Stimulated activated naive CD8-positive, alpha-beta T cell treated with anti-CD3 and anti-CD28 coated beads, Interleukin-15, Interleukin-2, amounts not matched to agents 100 ng/mL and 50 ng/mL, for 24 hours (primary cell): ENCODE measurements around the gene PTCSC3.
A peak's percentile ranks its signal among the peaks of the same experiment; 100 is the strongest.

Source experiments
- H3K27ac Mint-ChIP-seq: one replicate; pipeline ENCODE4 v1.8.0; 2021; ENCODE audit warnings: mild to moderate bottlenecking, mixed read lengths
- H3K27me3 Mint-ChIP-seq: one replicate; pipeline ENCODE4 v1.8.0; 2021; ENCODE audit warnings: mixed read lengths
- H3K36me3 Mint-ChIP-seq: one replicate; pipeline ENCODE4 v1.8.0; 2021; ENCODE audit warnings: low read depth, mixed read lengths
- H3K4me1 Mint-ChIP-seq: one replicate; pipeline ENCODE4 v1.8.0; 2021; ENCODE audit warnings: low read depth, mixed read lengths
- H3K4me3 Mint-ChIP-seq: one replicate; pipeline ENCODE4 v1.8.0; 2021; ENCODE audit warnings: mild to moderate bottlenecking, mixed read lengths
- H3K9me3 Mint-ChIP-seq: one replicate; pipeline ENCODE4 v1.8.0; 2021; ENCODE audit warnings: mixed read lengths

PTCSC3 gene

DNA sequence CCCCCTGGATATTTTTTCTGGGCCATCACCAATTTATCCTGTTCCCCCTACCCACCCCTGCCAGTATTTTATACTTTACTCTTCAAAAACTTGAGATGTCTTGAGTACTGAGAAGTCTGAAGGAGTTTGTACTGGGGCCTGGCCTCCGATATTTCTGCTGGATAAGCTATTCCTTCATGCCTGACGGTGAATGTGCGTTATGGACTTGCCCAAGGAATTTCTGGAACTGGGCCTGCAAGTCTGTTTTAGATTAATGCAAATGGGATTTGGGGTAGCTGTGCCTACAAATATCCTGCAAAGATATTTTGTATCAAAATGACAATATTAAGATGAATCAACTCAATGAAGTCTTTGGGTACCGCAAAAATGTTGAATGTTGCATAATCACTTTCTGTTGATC, at the start of gene PTCSC3:
PTCSC3 (minus strand) TSS at position 199 of the 400 bp plus-strand sequence.
- Mint-ChIP-seq H3K27me3 (peaks cover 16% of the 10 kb centered on the region), H3K36me3 (no peaks in the 10 kb centered on the region), H3K4me1 (no peaks in the 10 kb centered on the region), H3K9me3 (no peaks in the 10 kb centered on the region), H3K4me3 (no peak within 1 kb of the TSS), H3K27ac (no peak within 1 kb of the TSS)

DNA sequence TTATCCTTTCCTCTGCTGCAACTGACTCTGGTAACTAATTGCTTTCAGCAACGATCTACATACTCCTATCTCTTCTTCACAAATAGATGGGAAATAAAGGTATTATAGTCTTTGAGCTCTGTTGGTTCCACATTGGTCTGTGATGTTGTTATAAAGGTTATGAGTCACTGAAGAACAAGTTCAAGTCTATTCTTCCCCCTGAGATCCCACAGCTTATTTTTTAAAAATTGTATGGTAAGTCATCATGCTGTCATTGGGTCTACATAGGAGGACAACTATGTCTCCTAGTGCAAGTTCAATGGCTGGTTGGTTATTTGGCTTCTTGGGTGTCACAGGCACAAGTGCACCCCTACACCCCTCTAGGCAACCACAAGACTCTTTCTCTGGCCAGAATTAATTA, 49.6 kb upstream of the PTCSC3 start:
- H3K27me3 Mint-ChIP-seq, result peaks cover 25% of the 10 kb centered on the region
- no peaks in the 10 kb centered on the region for H3K9me3 Mint-ChIP-seq
- H3K4me1 Mint-ChIP-seq, result no peaks in the 10 kb centered on the region
- H3K27ac Mint-ChIP-seq, result no peak overlapping the region
- no peaks in the 10 kb centered on the region for H3K36me3 Mint-ChIP-seq
- H3K4me3 Mint-ChIP-seq, result no peak overlapping the region

DNA sequence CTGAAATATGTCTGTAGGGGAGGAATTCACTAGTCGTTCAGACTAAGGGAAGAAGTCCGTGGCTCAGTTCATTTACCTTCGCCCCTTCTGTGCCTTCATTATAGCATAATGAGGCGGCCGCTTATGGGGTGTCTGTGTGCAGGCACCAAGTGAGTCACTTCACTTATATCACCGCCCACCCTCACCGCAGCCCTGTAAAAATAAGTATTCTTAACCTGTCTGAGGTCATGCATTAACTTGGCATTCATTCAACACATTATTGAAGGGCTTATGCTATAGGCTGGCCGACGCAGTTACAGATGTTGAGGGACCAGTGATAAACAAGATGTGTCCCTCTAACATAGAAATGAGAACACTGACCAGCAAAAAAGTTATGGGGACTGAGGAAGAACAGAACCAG, 47.7 kb upstream of the PTCSC3 start:
- peaks cover 23% of the 10 kb centered on the region for H3K27me3 Mint-ChIP-seq
- H3K4me1 Mint-ChIP-seq, result no peaks in the 10 kb centered on the region
- H3K4me3 Mint-ChIP-seq, result no peak overlapping the region
- H3K27ac Mint-ChIP-seq, result no peak overlapping the region
- H3K36me3 Mint-ChIP-seq, result no peaks in the 10 kb centered on the region
- no peaks in the 10 kb centered on the region for H3K9me3 Mint-ChIP-seq

DNA sequence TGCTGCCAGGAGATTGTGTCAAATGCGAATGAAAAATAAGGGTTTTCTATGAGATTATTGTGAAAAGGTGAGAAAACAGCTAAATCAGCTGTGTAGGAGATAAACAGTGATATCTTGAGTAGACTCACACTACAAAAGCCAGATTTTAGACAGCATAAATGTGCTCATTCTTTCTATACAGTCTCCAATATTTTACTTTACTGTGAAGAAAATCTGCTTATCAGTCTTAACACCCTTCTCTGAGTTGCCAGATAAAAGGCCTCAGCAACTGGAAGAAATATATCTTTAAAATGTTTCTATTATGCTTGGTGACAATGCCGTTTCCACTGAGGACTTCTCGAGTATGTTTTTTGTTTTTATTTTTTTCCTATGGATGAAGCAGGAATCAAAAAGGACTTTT, 47.0 kb upstream of the PTCSC3 start:
- Mint-ChIP-seq H3K4me3 (no peak overlapping the region), H3K27ac (no peak overlapping the region), H3K9me3 (no peaks in the 10 kb centered on the region), H3K27me3 (peaks cover 22% of the 10 kb centered on the region), H3K4me1 (no peaks in the 10 kb centered on the region), H3K36me3 (no peaks in the 10 kb centered on the region)

DNA sequence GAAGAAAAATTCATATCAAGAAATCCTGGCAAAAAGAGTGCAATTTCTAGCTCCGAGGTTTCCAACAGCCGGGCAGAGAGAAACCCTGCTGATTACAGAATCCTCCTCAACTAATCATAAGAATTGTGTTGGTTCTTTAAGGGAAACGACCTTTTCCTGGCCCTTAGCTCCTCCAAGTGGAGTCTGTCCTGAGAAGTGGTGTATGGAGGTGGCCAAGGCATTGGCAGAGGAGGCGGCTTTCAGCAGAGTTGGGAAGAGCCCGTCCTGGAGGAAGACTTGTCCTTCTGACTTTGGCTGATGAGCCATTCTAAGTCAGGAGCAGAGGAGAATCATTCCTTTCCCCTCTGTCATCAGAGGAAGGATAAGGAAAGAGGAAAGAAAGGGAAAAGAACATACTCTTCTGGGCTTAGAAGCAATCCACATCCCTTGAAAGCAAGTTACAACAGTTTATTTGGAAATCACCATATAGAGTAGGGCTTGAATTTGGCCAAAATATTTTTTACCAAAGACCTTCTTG, 46.5 kb upstream of the PTCSC3 start:
- Mint-ChIP-seq H3K27me3 (peaks cover 22% of the 10 kb centered on the region), H3K4me1 (no peaks in the 10 kb centered on the region), H3K4me3 (no peak overlapping the region), H3K36me3 (no peaks in the 10 kb centered on the region), H3K27ac (no peak overlapping the region), H3K9me3 (no peaks in the 10 kb centered on the region)

DNA sequence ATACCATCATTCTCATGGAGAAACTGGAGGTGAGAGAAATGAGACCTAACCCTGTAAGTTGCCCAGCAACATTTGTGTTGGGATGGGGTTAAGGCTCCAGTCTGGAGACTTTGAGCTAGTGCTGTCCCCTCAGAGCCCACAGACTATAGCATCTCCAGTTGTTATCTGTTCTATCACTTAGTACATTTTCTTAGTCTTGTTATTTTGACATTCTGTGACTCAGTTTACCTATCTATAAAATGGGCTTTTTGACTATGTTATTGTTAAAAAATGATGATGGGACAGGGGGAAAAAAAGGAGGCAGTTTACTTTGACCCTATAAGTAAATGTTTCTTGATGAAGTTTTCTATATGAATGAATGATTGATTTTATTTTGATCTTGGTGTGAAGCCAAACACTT, 45.8 kb upstream of the PTCSC3 start:
- H3K4me3 Mint-ChIP-seq, result no peak overlapping the region
- no peaks in the 10 kb centered on the region for H3K9me3 Mint-ChIP-seq
- no peak overlapping the region for H3K27ac Mint-ChIP-seq
- peaks cover 22% of the 10 kb centered on the region for H3K27me3 Mint-ChIP-seq
- H3K4me1 Mint-ChIP-seq, result peaks cover 2% of the 10 kb centered on the region
- H3K36me3 Mint-ChIP-seq, result no peaks in the 10 kb centered on the region

DNA sequence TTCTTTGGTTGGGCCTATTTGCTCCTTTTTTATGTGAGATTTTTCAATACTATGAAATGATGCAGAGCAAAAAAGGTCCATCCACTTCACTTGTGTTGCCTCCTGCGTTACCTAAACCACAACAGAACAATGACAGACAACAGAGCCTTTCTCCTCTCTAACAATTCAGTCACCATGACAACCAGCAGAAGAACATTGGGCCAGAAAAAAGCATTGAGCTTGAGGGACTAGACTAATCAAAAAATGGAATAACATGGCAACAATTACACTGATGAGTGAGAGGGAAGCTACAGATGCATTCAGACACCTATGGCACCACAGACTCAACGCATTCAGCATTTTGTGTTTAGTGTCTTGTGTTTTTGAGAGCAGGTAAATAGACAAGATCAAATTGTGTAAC, 44.6 kb upstream of the PTCSC3 start:
- Mint-ChIP-seq H3K36me3 (no peaks in the 10 kb centered on the region), H3K27me3 (peaks cover 25% of the 10 kb centered on the region), H3K9me3 (no peaks in the 10 kb centered on the region), H3K27ac (no peak overlapping the region), H3K4me3 (no peak overlapping the region), H3K4me1 (peaks cover 10% of the 10 kb centered on the region)

DNA sequence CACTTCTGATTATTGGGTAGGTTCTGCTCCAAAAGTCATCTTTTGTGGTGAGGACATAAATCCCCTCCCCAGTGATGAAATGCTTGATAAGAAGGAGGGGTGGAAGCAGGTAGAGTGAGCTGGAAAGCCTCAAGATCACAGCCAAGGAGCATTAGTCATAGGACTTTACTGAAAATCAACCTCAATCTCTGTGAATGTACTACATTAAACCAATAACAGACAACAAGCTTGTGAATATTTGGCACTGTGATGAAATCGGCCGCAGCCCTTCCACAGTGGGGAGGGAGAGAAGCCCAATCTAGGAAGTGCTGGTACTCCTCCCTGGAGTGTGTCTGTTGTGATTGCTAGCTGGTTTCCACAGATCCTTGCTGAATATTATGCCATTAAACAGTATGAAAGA, 41.2 kb upstream of the PTCSC3 start:
- Mint-ChIP-seq H3K27ac (no peak overlapping the region), H3K4me3 (no peak overlapping the region), H3K4me1 (peaks cover 21% of the 10 kb centered on the region), H3K27me3 (peaks cover 45% of the 10 kb centered on the region), H3K9me3 (no peaks in the 10 kb centered on the region), H3K36me3 (no peaks in the 10 kb centered on the region)

DNA sequence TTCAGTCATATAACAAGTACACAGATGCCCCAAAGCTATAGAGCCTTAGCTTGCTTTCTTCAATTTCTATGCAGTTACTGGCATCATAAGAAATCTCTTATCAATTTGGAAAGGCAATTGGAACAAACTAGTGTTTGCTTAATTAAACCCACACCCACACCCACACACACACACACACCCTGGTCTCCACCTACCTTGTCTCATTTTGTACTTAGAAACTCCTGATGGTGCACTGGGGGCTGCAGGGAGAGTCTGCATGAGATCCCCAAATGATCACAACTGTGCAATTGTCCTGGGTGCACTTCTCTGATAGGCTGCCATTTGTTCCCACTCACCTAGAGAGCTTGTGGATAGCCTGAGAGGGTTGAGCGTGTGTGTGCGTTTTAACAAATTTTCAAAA, 40.5 kb upstream of the PTCSC3 start:
- Mint-ChIP-seq H3K9me3 (no peaks in the 10 kb centered on the region), H3K4me1 (peaks cover 28% of the 10 kb centered on the region), H3K27me3 (peaks cover 45% of the 10 kb centered on the region), H3K36me3 (no peaks in the 10 kb centered on the region), H3K27ac (peak overlapping the region; percentile 34), H3K4me3 (no peak overlapping the region)

DNA sequence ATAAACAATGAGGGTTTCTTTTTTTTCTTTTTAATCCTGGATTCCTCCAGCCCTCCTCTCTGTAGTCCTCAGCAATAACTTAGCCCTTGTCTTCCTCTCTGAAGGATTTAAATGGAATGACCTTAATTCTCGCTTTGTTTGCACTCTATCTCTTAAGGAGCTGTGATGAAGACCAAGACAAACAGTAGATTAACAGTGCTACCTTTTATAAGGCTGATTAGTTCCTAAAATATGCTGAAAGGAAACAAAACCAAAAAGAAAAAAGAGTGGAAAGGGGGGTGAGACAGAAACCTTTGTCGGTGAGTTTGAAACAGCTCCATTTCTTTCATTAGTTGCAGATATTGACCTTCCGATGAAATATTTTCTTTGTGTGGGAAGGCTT, 38.7 kb upstream of the PTCSC3 start:
- no peak overlapping the region for H3K27ac Mint-ChIP-seq
- peaks cover 38% of the 10 kb centered on the region for H3K27me3 Mint-ChIP-seq
- H3K36me3 Mint-ChIP-seq, result no peaks in the 10 kb centered on the region
- no peaks in the 10 kb centered on the region for H3K9me3 Mint-ChIP-seq
- H3K4me1 Mint-ChIP-seq, result peaks cover 29% of the 10 kb centered on the region
- no peak overlapping the region for H3K4me3 Mint-ChIP-seq

DNA sequence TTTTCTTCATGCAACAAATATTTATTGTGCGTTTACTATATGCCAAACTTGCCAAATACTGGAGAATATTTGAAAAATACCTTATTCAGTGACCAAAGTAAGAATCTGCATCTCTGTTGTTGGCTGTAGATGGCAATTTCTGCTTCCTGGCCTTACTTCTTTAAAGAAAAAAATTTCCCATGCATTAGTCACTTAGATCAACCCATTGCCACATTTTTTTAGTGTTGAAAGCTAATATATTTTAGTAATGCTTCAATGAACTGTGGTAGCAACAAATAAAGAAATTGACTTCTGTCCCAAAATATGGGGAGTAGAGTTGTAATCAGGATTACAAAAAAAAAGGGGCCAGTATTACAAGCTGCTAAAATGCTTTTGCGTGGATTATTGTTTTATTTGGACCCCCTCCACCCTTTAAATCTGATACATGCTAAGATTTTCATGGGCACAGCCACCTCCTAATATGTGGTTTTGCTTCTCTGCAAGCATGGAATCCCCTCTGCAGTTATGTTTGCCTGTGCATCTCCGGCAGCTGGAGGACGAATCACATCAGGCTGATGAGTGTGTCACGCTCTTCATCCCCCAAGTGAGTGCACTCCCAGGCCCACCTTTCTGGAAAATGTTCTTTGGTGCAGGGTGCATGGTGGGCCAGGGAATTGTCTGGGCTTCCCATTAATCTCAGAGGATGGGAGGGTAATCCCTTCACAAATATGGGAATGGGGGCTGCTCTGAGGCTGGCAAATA, 38.1 kb upstream of the PTCSC3 start:
- H3K27ac Mint-ChIP-seq, result no peak overlapping the region
- peaks cover 29% of the 10 kb centered on the region for H3K4me1 Mint-ChIP-seq
- H3K27me3 Mint-ChIP-seq, result peaks cover 37% of the 10 kb centered on the region
- no peaks in the 10 kb centered on the region for H3K36me3 Mint-ChIP-seq
- H3K4me3 Mint-ChIP-seq, result no peak overlapping the region
- H3K9me3 Mint-ChIP-seq, result no peaks in the 10 kb centered on the region

DNA sequence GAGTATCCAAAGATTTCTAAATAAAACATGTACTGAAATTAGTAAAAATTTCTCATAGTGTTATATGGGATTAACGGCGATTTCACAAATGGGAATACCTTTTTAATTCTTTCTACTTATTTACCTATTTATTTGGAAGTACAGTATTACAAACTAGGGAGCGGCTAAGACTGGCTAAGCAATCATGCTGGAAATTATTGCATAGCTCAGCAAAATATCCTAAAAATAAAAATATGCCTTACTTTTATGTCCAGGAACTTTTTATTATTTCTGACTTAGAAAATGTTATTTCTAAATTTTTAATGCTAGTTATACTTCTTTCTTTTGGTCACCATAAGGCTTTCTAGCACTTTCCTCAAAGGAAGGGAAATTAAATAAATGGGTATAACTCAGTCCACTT, 36.5 kb upstream of the PTCSC3 start:
- peaks cover 34% of the 10 kb centered on the region for H3K27me3 Mint-ChIP-seq
- peaks cover 29% of the 10 kb centered on the region for H3K4me1 Mint-ChIP-seq
- H3K36me3 Mint-ChIP-seq, result no peaks in the 10 kb centered on the region
- H3K4me3 Mint-ChIP-seq, result no peak overlapping the region
- H3K27ac Mint-ChIP-seq, result no peak overlapping the region
- H3K9me3 Mint-ChIP-seq, result no peaks in the 10 kb centered on the region

DNA sequence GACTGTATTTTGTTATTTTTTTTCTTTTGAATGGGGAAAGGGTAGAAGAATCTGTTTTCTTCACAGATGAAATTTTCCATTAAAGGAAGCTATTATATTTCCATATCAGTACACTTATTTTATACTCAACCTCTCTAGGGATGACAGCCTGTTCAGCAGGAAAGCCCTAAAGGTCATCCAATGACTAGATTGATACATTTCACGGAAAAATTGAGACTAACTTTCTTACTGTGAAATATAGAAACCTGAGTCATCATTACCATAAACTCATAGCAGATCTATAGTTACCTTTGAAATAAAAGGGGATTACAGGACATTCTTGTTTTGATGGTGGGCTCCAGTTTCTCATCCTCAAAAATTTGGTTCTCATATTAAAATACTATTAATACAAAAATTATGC, 36.1 kb upstream of the PTCSC3 start:
- H3K27ac Mint-ChIP-seq, result peak overlapping the region; percentile 73
- H3K4me3 Mint-ChIP-seq, result peak overlapping the region; percentile 27
- H3K9me3 Mint-ChIP-seq, result no peaks in the 10 kb centered on the region
- H3K4me1 Mint-ChIP-seq, result peaks cover 29% of the 10 kb centered on the region
- H3K36me3 Mint-ChIP-seq, result no peaks in the 10 kb centered on the region
- H3K27me3 Mint-ChIP-seq, result peaks cover 34% of the 10 kb centered on the region

DNA sequence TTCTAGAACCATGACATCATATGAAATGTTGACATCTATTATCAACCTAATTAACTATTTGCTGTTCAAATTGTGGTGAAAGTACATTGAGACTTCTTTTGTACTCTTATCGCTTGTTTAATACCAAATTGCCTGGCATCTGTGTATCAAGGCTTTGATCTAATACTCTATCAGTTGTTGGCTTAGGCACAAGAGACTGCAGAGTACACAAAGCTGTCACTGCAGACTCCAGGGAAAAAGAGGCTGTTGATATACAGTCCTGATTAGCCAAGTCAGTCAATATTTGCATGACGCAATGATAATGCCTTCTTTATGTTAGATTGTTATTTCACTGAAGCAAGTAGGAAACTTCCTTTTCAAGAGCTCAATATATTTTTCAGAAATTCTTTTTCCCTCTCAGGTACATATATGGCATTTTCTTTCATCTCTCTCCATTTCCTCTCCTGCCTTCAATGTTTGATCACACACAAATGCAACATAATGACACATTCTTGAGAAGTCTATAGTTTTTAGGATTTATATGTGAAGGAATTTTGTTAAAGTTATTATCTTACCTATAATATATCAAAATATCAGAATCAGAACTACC, 32.3 kb upstream of the PTCSC3 start:
- H3K4me1 Mint-ChIP-seq, result peaks cover 19% of the 10 kb centered on the region
- H3K4me3 Mint-ChIP-seq, result no peak overlapping the region
- no peaks in the 10 kb centered on the region for H3K36me3 Mint-ChIP-seq
- peaks cover 3% of the 10 kb centered on the region for H3K9me3 Mint-ChIP-seq
- peaks cover 14% of the 10 kb centered on the region for H3K27me3 Mint-ChIP-seq
- no peak overlapping the region for H3K27ac Mint-ChIP-seq

DNA sequence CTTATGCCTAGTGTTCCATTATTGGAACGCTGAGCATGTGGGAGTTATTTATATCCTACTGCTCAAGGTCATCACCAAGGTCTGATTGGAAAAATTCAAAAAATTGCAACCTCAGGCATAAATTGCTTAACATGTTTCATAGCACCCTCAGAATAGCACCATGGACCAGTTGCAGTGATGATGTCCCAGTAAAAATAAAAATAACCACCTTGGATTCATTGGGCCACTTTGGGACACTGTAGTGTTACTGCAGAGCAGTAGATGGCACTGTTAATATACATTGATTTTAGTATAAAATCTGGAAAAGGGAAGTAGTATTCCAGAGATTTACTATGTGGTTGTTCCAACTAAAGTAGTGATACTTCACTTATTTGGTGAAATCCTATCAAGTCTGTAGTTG, 31.0 kb upstream of the PTCSC3 start:
- H3K27ac Mint-ChIP-seq, result no peak overlapping the region
- peaks cover 9% of the 10 kb centered on the region for H3K9me3 Mint-ChIP-seq

More for the DNA sequence above, 31.0 kb upstream of the PTCSC3 start:
- H3K27me3 Mint-ChIP-seq, result peaks cover 12% of the 10 kb centered on the region
- peaks cover 6% of the 10 kb centered on the region for H3K4me1 Mint-ChIP-seq
- H3K4me3 Mint-ChIP-seq, result no peak overlapping the region
- no peaks in the 10 kb centered on the region for H3K36me3 Mint-ChIP-seq
